ENCODE measurements around the gene IST1. TPM values are rescaled to one million over a fixed set of nuclear protein-coding genes. Genes with fewer than 3 reads are reported as not detected.

Gene IST1
- total RNA-seq, 2 experiments from 2014 or later = 206 to 209 TPM

GRCh38 chr16:71961066-71962039 is 66.0 kb downstream of the IST1 start:
- Mint-ChIP-seq H3K36me3 (no peaks in the 10 kb centered on the region), H3K4me1 (peaks cover 17% of the 10 kb centered on the region), H3K9me3 (ENCODE audit: low read depth) (no peaks in the 10 kb centered on the region), H3K4me3 (no peak overlapping the region), H3K27ac (no peak overlapping the region), H3K27me3 (peaks cover 15% of the 10 kb centered on the region)
- ATAC-seq = peak; percentile 93
- CTCF ChIA-PET = interaction anchor here (0.6 to 3.0 kb wide), 43 partner anchors 9 to 396 kb away, joined by 3 to 35 read pairs (median 4); partner anchors contain the start of genes AP1G1, IST1 and ZNF821
- DNase-seq = peak; percentile 88

- H3K4me3 Mint-ChIP-seq = no peak overlapping the region
- no peaks in the 10 kb centered on the region for H3K36me3 Mint-ChIP-seq
- no peak for DNase-seq
- H3K27me3 Mint-ChIP-seq = peaks cover 15% of the 10 kb centered on the region
- CTCF ChIA-PET = interaction anchor here (1.4 to 2.2 kb wide), 2 partner anchors 242 to 294 kb away, joined by 4 to 6 read pairs; no protein-coding TSS in a partner anchor
- H3K4me1 Mint-ChIP-seq = peaks cover 10% of the 10 kb centered on the region
- no peaks in the 10 kb centered on the region for H3K9me3 Mint-ChIP-seq (ENCODE audit: low read depth)
- ATAC-seq = no peak
- no peak overlapping the region for H3K27ac Mint-ChIP-seq
Observed at GRCh38 chr16:71963125-71963875, 68.0 kb downstream of the IST1 start.

- DNase-seq (no peak), ATAC-seq (no peak)
- no peaks in the 10 kb centered on the region for H3K9me3 Mint-ChIP-seq (ENCODE audit: low read depth)
- CTCF ChIA-PET = interaction anchor here (1.0 kb wide), 2 partner anchors 8 to 400 kb away, joined by 3 to 4 read pairs; no protein-coding TSS in a partner anchor
- peaks cover 10% of the 10 kb centered on the region for H3K4me1 Mint-ChIP-seq
- no peaks in the 10 kb centered on the region for H3K36me3 Mint-ChIP-seq
- H3K4me3 Mint-ChIP-seq = no peak overlapping the region
- no peak overlapping the region for H3K27ac Mint-ChIP-seq
- peaks cover 16% of the 10 kb centered on the region for H3K27me3 Mint-ChIP-seq
Observed at GRCh38 chr16:71965223-71965622, 69.9 kb downstream of the IST1 start.

- H3K9me3 Mint-ChIP-seq (ENCODE audit: low read depth) = no peaks in the 10 kb centered on the region
- CTCF ChIA-PET = no interaction called here
- no peak for ATAC-seq
Observed at GRCh38 chr16:71966932-71967331, 71.6 kb downstream of the IST1 start.

GRCh38 chr16:71969353-71969752 is 74.0 kb downstream of the IST1 start:
- CTCF ChIA-PET = no interaction called here
- ATAC-seq (no peak), DNase-seq (no peak)
- H3K36me3 Mint-ChIP-seq = no peaks in the 10 kb centered on the region
- H3K27me3 Mint-ChIP-seq = peaks cover 14% of the 10 kb centered on the region
- H3K27ac Mint-ChIP-seq = no peak overlapping the region
- H3K4me1 Mint-ChIP-seq = no peaks in the 10 kb centered on the region
- no peak overlapping the region for H3K4me3 Mint-ChIP-seq
- H3K9me3 Mint-ChIP-seq (ENCODE audit: low read depth) = no peaks in the 10 kb centered on the region

More at GRCh38 chr16:71966932-71967331, 71.6 kb downstream of the IST1 start:
- H3K4me1 Mint-ChIP-seq = peaks cover 6% of the 10 kb centered on the region
- peaks cover 14% of the 10 kb centered on the region for H3K27me3 Mint-ChIP-seq
- H3K36me3 Mint-ChIP-seq = no peaks in the 10 kb centered on the region
- no peak overlapping the region for H3K4me3 Mint-ChIP-seq
- no peak overlapping the region for H3K27ac Mint-ChIP-seq
- no peak for DNase-seq

GRCh38 chr16:71971571-71971970 is 76.2 kb downstream of the IST1 start:
- H3K27me3 Mint-ChIP-seq = peaks cover 7% of the 10 kb centered on the region
- no peak overlapping the region for H3K4me3 Mint-ChIP-seq
- no peaks in the 10 kb centered on the region for H3K36me3 Mint-ChIP-seq
- no peak overlapping the region for H3K27ac Mint-ChIP-seq
- H3K9me3 Mint-ChIP-seq (ENCODE audit: low read depth) = no peaks in the 10 kb centered on the region
- DNase-seq (no peak), ATAC-seq (no peak)
- no peaks in the 10 kb centered on the region for H3K4me1 Mint-ChIP-seq
- CTCF ChIA-PET = no interaction called here

GRCh38 chr16:71972356-71972755 is 77.0 kb downstream of the IST1 start:
- Mint-ChIP-seq H3K27me3 (peaks cover 7% of the 10 kb centered on the region), H3K27ac (no peak overlapping the region), H3K4me3 (no peak overlapping the region), H3K4me1 (no peaks in the 10 kb centered on the region), H3K36me3 (no peaks in the 10 kb centered on the region), H3K9me3 (ENCODE audit: low read depth) (no peaks in the 10 kb centered on the region)
- no peak for DNase-seq
- ATAC-seq = no peak
- CTCF ChIA-PET = no interaction called here

GRCh38 chr16:71973001-71973400 is 77.7 kb downstream of the IST1 start:
- ATAC-seq = no peak
- DNase-seq = no peak
- H3K9me3 Mint-ChIP-seq (ENCODE audit: low read depth) = no peaks in the 10 kb centered on the region
- H3K4me3 Mint-ChIP-seq = no peak overlapping the region
- H3K27me3 Mint-ChIP-seq = peaks cover 7% of the 10 kb centered on the region
- CTCF ChIA-PET = no interaction called here
- no peaks in the 10 kb centered on the region for H3K36me3 Mint-ChIP-seq
- no peak overlapping the region for H3K27ac Mint-ChIP-seq
- H3K4me1 Mint-ChIP-seq = no peaks in the 10 kb centered on the region

- Mint-ChIP-seq H3K27ac (no peak overlapping the region), H3K36me3 (no peaks in the 10 kb centered on the region), H3K4me3 (no peak overlapping the region), H3K27me3 (peaks cover 7% of the 10 kb centered on the region), H3K4me1 (no peaks in the 10 kb centered on the region), H3K9me3 (ENCODE audit: low read depth) (no peaks in the 10 kb centered on the region)
- ATAC-seq (no peak), DNase-seq (no peak)
- CTCF ChIA-PET = interaction anchor here (1.1 kb wide), 1 partner anchor 14 kb away, joined by 3 read pairs; no protein-coding TSS in a partner anchor
Observed at GRCh38 chr16:71974068-71974818, 78.9 kb downstream of the IST1 start.

Other genes with a start within 250 kb of the IST1 start
- gene PHLPP2, start 170.8 kb upstream of the IST1 start, total RNA-seq = 1 to 10 TPM; 7.9 to 8.7 TPM
- gene AP1G1, start 86.7 kb upstream of the IST1 start, total RNA-seq = 10 to 100 TPM; 87.2 to 88.6 TPM
- gene ATXN1L, start 49.6 kb upstream of the IST1 start, total RNA-seq = 10 to 100 TPM; 23.7 to 24.1 TPM
- 10 to 100 TPM in 1 of 2 experiments, 1 to 10 TPM in 1; 9.0 to 10.7 TPM for gene ZNF821, start 11.3 kb upstream of the IST1 start, total RNA-seq
- under 1 TPM; 0.28 to 0.29 TPM for gene PKD1L3, start 104.9 kb downstream of the IST1 start, total RNA-seq
- gene DHODH, start 113.2 kb downstream of the IST1 start, total RNA-seq = 10 to 100 TPM; 13.6 to 14.5 TPM
- not detected for gene HP, start 159.0 kb downstream of the IST1 start, total RNA-seq
- not detected for gene HPR, start 167.7 kb downstream of the IST1 start, total RNA-seq
- 10 to 100 TPM; 14.0 to 16.4 TPM for gene TXNL4B, start 198.1 kb downstream of the IST1 start, total RNA-seq
- gene DHX38, start 198.3 kb downstream of the IST1 start, total RNA-seq = 10 to 100 TPM; 78.1 to 85.7 TPM